ENCODE data around the gene GNG14. TPM values are rescaled to one million over a fixed set of nuclear protein-coding genes. Genes with fewer than 3 reads are reported as not detected.

GNG14 gene
- total and polyA plus RNA-seq, 2 of the 13 experiments (the other 11 are each of a cell fraction or from before 2014, with no cell fraction given): not detected

- ATAC-seq: peak; percentile 19
- peaks cover 57% of the 10 kb centered on the region for H3K79me2 ChIP-seq (ENCODE audit: insufficient read depth, low read length)
- no peak for FAIRE-seq
- TF ChIP-seq ELF1 (CRISPR knock-in tag; IDR thresholded peaks at IDR 0.05) (no peak), ZNF704 (CRISPR knock-in tag; IDR thresholded peaks at IDR 0.05; ENCODE audit: borderline replicate concordance) (no peak), ZNF232 (CRISPR knock-in tag; IDR thresholded peaks at IDR 0.05; ENCODE audit: borderline replicate concordance) (no peak), SUZ12 (IDR thresholded peaks at IDR 0.05; ENCODE audit: low read depth, low read length) (no peak), ZNF180 (CRISPR knock-in tag; IDR thresholded peaks at IDR 0.05; ENCODE audit: borderline replicate concordance, low read depth) (no peak), NFE2L2 (IDR thresholded peaks at IDR 0.05; ENCODE audit: low read length) (no peak), ZNF224 (CRISPR knock-in tag; IDR thresholded peaks at IDR 0.05) (no peak), ZNF841 (CRISPR knock-in tag; IDR thresholded peaks at IDR 0.05; ENCODE audit: borderline replicate concordance) (no peak), CEBPB (IDR thresholded peaks at IDR 0.05; ENCODE audit: borderline replicate concordance, low read depth, low read length) (no peak), ZBTB43 (CRISPR knock-in tag; conservative IDR thresholded peaks at IDR 0.05) (no peak), ZBTB38 (CRISPR knock-in tag; IDR thresholded peaks at IDR 0.05) (peak; percentile 71; the same call in 1 of the 2 replicates), SAP130 (CRISPR knock-in tag; IDR thresholded peaks at IDR 0.05; ENCODE audit: low read depth) (peak; percentile 49; the same call in 1 of the 2 replicates), SMAD9 (CRISPR knock-in tag; IDR thresholded peaks at IDR 0.05) (no peak), PAF1 (CRISPR knock-in tag; IDR thresholded peaks at IDR 0.05) (no peak), PHF20 (CRISPR knock-in tag; IDR thresholded peaks at IDR 0.05) (no peak), ZNF484 (CRISPR knock-in tag; IDR thresholded peaks at IDR 0.05; ENCODE audit: borderline replicate concordance, low read depth) (no peak), ZNF589 (CRISPR knock-in tag; conservative IDR thresholded peaks at IDR 0.05) (no peak), KDM2A (CRISPR knock-in tag; IDR thresholded peaks at IDR 0.05; ENCODE audit: borderline replicate concordance, low read depth) (peak; percentile 17; the same call in 1 of the 2 replicates), EED (CRISPR knock-in tag; IDR thresholded peaks at IDR 0.05) (no peak), ZNF672 (CRISPR knock-in tag; IDR thresholded peaks at IDR 0.05) (no peak), HOXA3 (CRISPR knock-in tag; IDR thresholded peaks at IDR 0.05) (peak; percentile 33; the same call in 1 of the 2 replicates), ISX (CRISPR knock-in tag; conservative IDR thresholded peaks at IDR 0.05) (no peak), GTF2F1 (IDR thresholded peaks at IDR 0.05; ENCODE audit: low read length) (no peak), KDM5A (IDR thresholded peaks at IDR 0.05; ENCODE audit: borderline replicate concordance, low read length) (no peak)
Measured at GRCh38 chr19:12720851-12721655, 33.3 kb downstream of the GNG14 start.

More at GRCh38 chr19:12720851-12721655, 33.3 kb downstream of the GNG14 start:
- CTCF ChIA-PET (ENCODE audit: low intra/inter-chr PET ratio, low total read pairs): no interaction called here
- H3K27ac ChIP-seq (ENCODE audit: extremely low read length, insufficient read depth, low read length): peak overlapping the region; percentile 77
- no TSS peak for BruUV-seq (replicated peaks)
- no peaks in the 10 kb centered on the region for H3K9me3 ChIP-seq (ENCODE audit: low read length)
- H3K9ac ChIP-seq (ENCODE audit: insufficient read depth, low read depth, low read length): peak overlapping the region; percentile 87
- no peak for DNase-seq (ENCODE audit: low spot score)
- POLR2A ChIA-PET: interaction anchor here (1.2 to 4.8 kb wide), 3 partner anchors 12 to 26 kb away, joined by 4 to 51 read pairs (median 7); partner anchors contain the start of genes GET3 and TRIR
- in situ Hi-C loops (cut with HindIII; ENCODE audit: extremely low pct_ligation_motif_present, low pct_unique_long_range_greater_than_20kb) (no loop called here), intact Hi-C loops (cut with micrococcal nuclease; ENCODE audit: unreplicated experiment) (no loop called here)
- H3K36me3 ChIP-seq (replicated peaks in 1 of 2; ENCODE audit: control insufficient read depth in 1 of 2, insufficient read depth in 2 of 2, low read length in 2 of 2): peaks cover 3 to 24% of the 10 kb centered on the region in 2 experiments
- no peaks in the 10 kb centered on the region for H4K20me1 ChIP-seq (ENCODE audit: insufficient read depth, low read length)
- H3K4me2 ChIP-seq (ENCODE audit: low read depth, low read length): peak overlapping the region; percentile 90
- H3K27me3 ChIP-seq (ENCODE audit: control insufficient read depth in 1 of 2, insufficient read depth in 2 of 2, low read length in 2 of 2): no peaks in the 10 kb centered on the region; a peak in 1 of 5 replicates
- H2AFZ ChIP-seq (ENCODE audit: low read length): no peak overlapping the region
- 8% methylated on average over 5 of the region's 59 CpGs for WGBS (ENCODE audit: low lambda C conversion rate)
- peak overlapping the region; percentile 92 to 96 (median 93) for H3K4me3 ChIP-seq (replicated peaks in 1 of 3; ENCODE audit: insufficient read depth in 1 of 3, low read depth in 2 of 3, low read length in 3 of 3)
- peaks cover 9% of the 10 kb centered on the region for H3K4me1 ChIP-seq (ENCODE audit: insufficient read depth, low read length)
